Common myeloid progenitor, CD34-positive (primary cell): Measurements from ENCODE around the gene KDM2B.

Experiments used
- CTCF ChIA-PET: fragments of 350-600 bp; sonication (Branson Sonifier 250); formaldehyde crosslinking; loops from one replicate; lab custom pipeline; 2021; ENCODE audit warnings: antibody characterized with exemption; lab: Charles Lee
- POLR2A ChIA-PET: fragments of 350-600 bp; sonication (Branson Sonifier 250); formaldehyde crosslinking; loops from one replicate; lab custom pipeline; 2021; ENCODE audit warnings: antibody characterized with exemption; lab: Charles Lee
- DNase-seq, 3 donors: peaks; one replicate each; pipeline versions ENCODE4 v3.0.0 to v3.0.0-alpha.2; 2013
- H3K27ac ChIP-seq, 2 experiments: 1 replicate in 1 of 2; 2 replicates in 1 of 2; pipeline ENCODE4 v1.7.0; 2013; ENCODE audit warnings: inconsistent platforms in 2 of 2, low read length in 2 of 2, mild to moderate bottlenecking in 2 of 2, low read depth in 1 of 2, moderate library complexity in 1 of 2; ENCODE audit not compliant: severe bottlenecking in 2 of 2, insufficient read depth in 1 of 2, poor library complexity in 1 of 2
- H3K27me3 ChIP-seq, 5 experiments: replicated peaks in 2 of 5; 1 replicate in 3 of 5; 2 replicates in 2 of 5; pipeline versions ENCODE4 v1.6.1 to v1.7.0; 2013; ENCODE audit warnings: low read length in 4 of 5, mild to moderate bottlenecking in 2 of 5, moderate library complexity in 2 of 5, inconsistent platforms in 1 of 5; ENCODE audit not compliant: insufficient read depth in 5 of 5, control insufficient read depth in 4 of 5
- H3K36me3 ChIP-seq, 4 experiments: 1 replicate in 2 of 4; 2 replicates in 2 of 4; pipeline versions ENCODE4 v1.6.1 to v1.7.0; 2013; ENCODE audit warnings: low read length in 3 of 4, control low read depth in 1 of 4, mild to moderate bottlenecking in 1 of 4; ENCODE audit not compliant: control insufficient read depth in 4 of 4, insufficient read depth in 4 of 4
- H3K4me1 ChIP-seq, 4 experiments: 1 replicate in 3 of 4; 2 replicates in 1 of 4; pipeline versions ENCODE4 v1.6.1 to v1.7.1; 2013; ENCODE audit warnings: low read length in 3 of 4, mild to moderate bottlenecking in 3 of 4, control low read depth in 1 of 4, inconsistent platforms in 1 of 4, moderate library complexity in 1 of 4; ENCODE audit not compliant: control insufficient read depth in 4 of 4, insufficient read depth in 4 of 4; ENCODE audit errors: control extremely low read depth in 1 of 4
- H3K4me3 ChIP-seq, 7 experiments: 1 replicate in 4 of 7; 2 replicates in 3 of 7; pipeline versions ENCODE4 v1.5.1 to v1.7.0; 2013; ENCODE audit warnings: mild to moderate bottlenecking in 7 of 7, low read length in 6 of 7, moderate library complexity in 6 of 7, inconsistent platforms in 2 of 7, low read depth in 2 of 7, control low read depth in 1 of 7; ENCODE audit not compliant: insufficient read depth in 4 of 7, control insufficient read depth in 1 of 7; ENCODE audit errors: extremely low read depth in 1 of 7
- H3K9me3 ChIP-seq, 5 experiments: 1 replicate in 4 of 5; 2 replicates in 1 of 5; pipeline versions ENCODE4 v1.6.1 to v1.7.1; 2013; ENCODE audit warnings: low read length in 4 of 5, mild to moderate bottlenecking in 2 of 5, inconsistent platforms in 1 of 5, low read depth in 1 of 5, moderate library complexity in 1 of 5; ENCODE audit not compliant: control insufficient read depth in 4 of 5, insufficient read depth in 2 of 5; ENCODE audit errors: control extremely low read depth in 1 of 5
- WGBS: methylation state at CpG from one replicate; pipeline ENCODE4 v1.1.5; 2013; ENCODE audit not compliant: insufficient coverage; 5-methylcytosine and 5-hydroxymethylcytosine counted together

Gene KDM2B

GRCh38 chr12:121579190-121579791 is 1.5 kb downstream of the KDM2B start:
- H3K4me1 ChIP-seq = peaks cover 6 to 55% (median 48%) of the 10 kb centered on the region in 4 experiments
- peaks cover 3 to 23% (median 17%) of the 10 kb centered on the region in 4 experiments for H3K36me3 ChIP-seq
- peak overlapping the region; percentile 40 to 86 (median 71) for H3K4me3 ChIP-seq
- peak overlapping the region in 1 of 2 experiments; percentile 85 for H3K27ac ChIP-seq
- ChIA-PET CTCF (interaction anchor here (0.6 to 1.7 kb wide), 6 partner anchors 17 to 93 kb away, joined by 3 to 5 read pairs (median 4); partner anchors contain the start of gene ORAI1), POLR2A (interaction anchor here (0.5 to 1.4 kb wide), 4 partner anchors 45 to 111 kb away, joined by 3 to 4 read pairs (median 4); partner anchors contain the start of gene ORAI1)
- 0% methylated on average over 30 of the region's 53 CpGs for WGBS
- no peaks in the 10 kb centered on the region for H3K27me3 ChIP-seq
- H3K9me3 ChIP-seq = no peaks in the 10 kb centered on the region
- peak; percentile 25 to 76 (median 61) for DNase-seq

- H3K4me3 ChIP-seq = peak overlapping the region; percentile 40 to 86 (median 71)
- DNase-seq = peak; percentile 31 to 50 (median 34)
Observed at GRCh38 chr12:121578230-121579189, 2.3 kb downstream of the KDM2B start.

GRCh38 chr12:121577443-121578180 is 3.2 kb downstream of the KDM2B start:
- POLR2A ChIA-PET = no interaction called here
- H3K36me3 ChIP-seq = peaks cover 3 to 29% (median 25%) of the 10 kb centered on the region in 4 experiments
- peak overlapping the region in 3 of 7 experiments; percentile 70 to 85 (median 71) for H3K4me3 ChIP-seq
- H3K27ac ChIP-seq = peak overlapping the region in 1 of 2 experiments; percentile 4
- WGBS = 98% methylated on average over 5 of the region's 10 CpGs
- H3K9me3 ChIP-seq = no peaks in the 10 kb centered on the region
- DNase-seq = no peak
- no peaks in the 10 kb centered on the region for H3K27me3 ChIP-seq
- peaks cover 6 to 49% (median 43%) of the 10 kb centered on the region in 4 experiments for H3K4me1 ChIP-seq
- CTCF ChIA-PET = interaction anchor here (1.1 to 2.9 kb wide), 6 partner anchors 18 to 50 kb away, joined by 3 to 15 read pairs (median 4); no protein-coding TSS in a partner anchor

More at GRCh38 chr12:121578230-121579189, 2.3 kb downstream of the KDM2B start:
- Histone ChIP-seq H3K27ac (peak overlapping the region in 1 of 2 experiments; percentile 85), H3K9me3 (no peaks in the 10 kb centered on the region), H3K4me1 (peaks cover 6 to 55% (median 47%) of the 10 kb centered on the region in 4 experiments), H3K36me3 (peaks cover 3 to 29% (median 23%) of the 10 kb centered on the region in 4 experiments), H3K27me3 (no peaks in the 10 kb centered on the region)
- 22% methylated on average over 51 of the region's 77 CpGs for WGBS
- POLR2A ChIA-PET = interaction anchor here (1.4 kb wide), 1 partner anchor 48 kb away, joined by 4 read pairs; the partner anchor contains the start of gene ORAI1
- CTCF ChIA-PET = interaction anchor here (0.9 to 2.0 kb wide), 8 partner anchors 16 to 94 kb away, joined by 3 to 8 read pairs (median 4); no protein-coding TSS in a partner anchor

- H3K4me3 ChIP-seq = peak overlapping the region in 1 of 7 experiments; percentile 4
- ChIA-PET CTCF (interaction anchor here (1.4 to 2.9 kb wide), 6 partner anchors 18 to 106 kb away, joined by 3 to 15 read pairs (median 5); no protein-coding TSS in a partner anchor), POLR2A (no interaction called here)
Observed at GRCh38 chr12:121576851-121577391, 3.9 kb downstream of the KDM2B start.

GRCh38 chr12:121575952-121576625 is 4.7 kb downstream of the KDM2B start:
- ChIA-PET POLR2A (interaction anchor here (0.6 kb wide), 1 partner anchor 238 kb away, joined by 3 read pairs; no protein-coding TSS in a partner anchor), CTCF (interaction anchor here (1.0 to 2.9 kb wide), 7 partner anchors 14 to 107 kb away, joined by 3 to 15 read pairs (median 4); partner anchors contain the start of gene MORN3)
- 96% methylated on average over 12 of the region's 13 CpGs for WGBS
- H3K4me1 ChIP-seq = peaks cover 3 to 34% (median 28%) of the 10 kb centered on the region in 4 experiments
- H3K36me3 ChIP-seq = peaks cover 3 to 42% (median 30%) of the 10 kb centered on the region in 4 experiments
- H3K9me3 ChIP-seq = no peaks in the 10 kb centered on the region
- no peak for DNase-seq
- H3K27ac ChIP-seq = no peak overlapping the region
- H3K4me3 ChIP-seq = no peak overlapping the region
- no peaks in the 10 kb centered on the region for H3K27me3 ChIP-seq

More at GRCh38 chr12:121576851-121577391, 3.9 kb downstream of the KDM2B start:
- Histone ChIP-seq H3K4me1 (peaks cover 6 to 43% (median 36%) of the 10 kb centered on the region in 4 experiments), H3K36me3 (peaks cover 3 to 35% (median 28%) of the 10 kb centered on the region in 4 experiments), H3K27me3 (no peaks in the 10 kb centered on the region), H3K9me3 (no peaks in the 10 kb centered on the region), H3K27ac (peak overlapping the region in 1 of 2 experiments; percentile 4)
- no peak for DNase-seq
- WGBS = 100% methylated on average over 1 of the region's 4 CpGs
